D341Med (cell line): Measurements from ENCODE around the gene PGAM2.
"Not testable (repeated sequence)": the region's sequence is repeated elsewhere in the genome, so short reads cannot be mapped to it uniquely, and the experiment has no call there.

Source experiments
- DNase-seq: peaks from one replicate; pipeline ENCODE4 v3.0.0; 2012; ENCODE audit warnings: low spot score

The PGAM2 gene

GRCh38 chr7:44022796-44023467 is 42.4 kb downstream of the PGAM2 start:
- DNase-seq, result not testable (repeated sequence)

- not testable (repeated sequence) for DNase-seq
Measured at GRCh38 chr7:44022069-44022468, 43.3 kb downstream of the PGAM2 start.

- not testable (repeated sequence) for DNase-seq
Measured at GRCh38 chr7:44019825-44020224, 45.5 kb downstream of the PGAM2 start.

GRCh38 chr7:44018857-44019807 is 46.2 kb downstream of the PGAM2 start:
- DNase-seq, result peak; percentile 97

- DNase-seq, result not testable (repeated sequence)
Measured at GRCh38 chr7:44015090-44015489, 50.3 kb downstream of the PGAM2 start.
